ENCODE measurements around the gene MAD1L1.
"Not testable (repeated sequence)": the region's sequence is repeated elsewhere in the genome, so short reads cannot be mapped to it uniquely, and the experiment has no call there.

Gene MAD1L1

GRCh38 chr7:2037808-2038522, 194.8 kb downstream of the MAD1L1 start:
- DNase-seq = no peak

DNA sequence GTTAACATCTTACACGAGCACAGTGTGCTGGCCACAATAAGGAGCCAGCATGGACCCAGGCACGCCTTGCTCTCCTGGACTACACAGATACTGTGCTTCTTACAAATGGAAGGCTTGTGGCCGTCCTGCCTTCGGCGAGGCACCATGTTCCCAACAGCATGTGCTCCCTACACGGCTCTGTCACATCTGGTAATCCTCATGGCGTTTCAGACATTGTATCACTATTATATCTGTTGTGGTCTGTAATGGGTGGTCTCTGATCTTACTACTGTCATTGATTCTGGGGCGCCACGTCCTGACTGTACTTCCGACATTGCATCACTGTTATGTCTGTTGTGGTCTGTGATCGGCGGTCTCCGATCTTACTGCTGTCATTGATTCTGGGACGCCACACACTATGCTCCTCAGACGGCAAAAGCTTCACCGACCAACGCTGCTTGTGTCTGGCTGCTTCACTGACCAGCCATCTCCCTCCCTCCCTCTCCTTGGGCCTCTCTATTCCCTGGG, 195.4 kb downstream of the MAD1L1 start:
- DNase-seq = no peak

- no peak for DNase-seq
These were observed 196.0 kb downstream of the MAD1L1 start for GRCh38 chr7:2036786-2037185.

- DNase-seq = not testable (repeated sequence)
These were observed 196.5 kb downstream of the MAD1L1 start for GRCh38 chr7:2036201-2036600.

DNA sequence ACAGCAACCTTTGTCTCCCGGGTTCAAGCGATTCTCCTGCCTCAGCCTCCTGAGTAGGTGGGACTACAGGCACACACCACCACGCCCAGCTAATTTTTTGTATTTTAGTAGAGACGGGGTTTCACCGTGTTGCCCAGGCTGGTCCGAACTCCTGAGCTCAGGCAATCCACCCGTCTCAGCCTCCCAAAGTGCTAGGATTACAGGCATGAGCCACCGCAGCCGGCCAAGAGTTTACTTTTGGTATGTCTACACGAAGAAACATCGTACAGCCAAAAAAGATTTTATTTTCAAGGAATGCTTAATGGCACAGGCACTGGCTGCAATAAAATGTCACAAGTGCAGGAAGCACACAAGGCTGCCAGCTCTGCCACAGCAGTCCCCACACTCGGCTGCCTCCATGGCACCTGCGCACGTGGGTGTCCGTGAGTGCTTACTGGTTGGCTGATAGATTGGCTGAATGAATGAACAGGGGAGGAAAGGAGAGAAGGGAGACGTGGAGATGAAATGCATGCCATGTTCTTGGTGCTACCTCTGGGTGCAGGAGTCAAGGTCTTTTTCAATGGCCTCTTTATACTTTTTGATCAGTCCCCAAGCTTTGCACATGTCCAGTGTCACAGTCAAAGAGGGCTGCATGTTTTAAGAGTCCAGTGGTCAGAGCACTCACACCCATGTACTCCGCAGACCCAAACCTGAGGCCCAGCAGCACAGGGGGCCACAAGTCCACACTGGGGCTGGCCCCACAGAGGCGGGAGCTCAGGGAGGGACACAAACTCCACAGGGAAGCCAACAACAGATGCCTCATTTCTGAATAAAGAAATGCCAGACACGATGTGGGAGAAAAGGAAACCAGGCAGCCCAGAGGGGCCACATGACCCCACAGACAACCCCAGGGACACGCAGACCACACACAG, 198.2 kb downstream of the MAD1L1 start:
- no peak for DNase-seq

DNA sequence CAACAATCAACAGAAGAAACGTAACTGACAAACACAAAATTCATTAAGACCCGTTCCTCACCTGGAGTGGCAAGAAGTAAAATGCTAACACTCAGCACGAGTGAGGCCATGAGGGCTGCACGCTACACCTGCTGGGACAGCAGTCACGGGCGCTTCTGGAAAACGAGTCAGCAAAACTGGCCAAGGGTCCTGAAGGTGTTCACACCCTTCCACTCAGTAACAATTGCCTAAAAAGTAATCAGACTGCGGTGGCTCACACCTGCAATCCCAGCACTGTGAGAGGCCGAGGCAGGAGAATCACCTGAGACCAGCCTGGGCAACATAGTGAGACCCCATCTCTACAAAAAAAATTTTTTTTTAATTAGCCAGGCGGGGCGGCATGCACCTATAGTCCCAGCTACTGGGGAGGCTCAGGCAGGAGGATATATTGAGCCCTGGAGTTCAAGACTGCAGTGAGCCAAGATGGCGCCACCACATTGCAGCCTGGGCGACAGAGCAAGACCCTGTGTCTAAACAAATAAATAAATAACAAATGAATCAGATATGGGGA, 199.1 kb downstream of the MAD1L1 start:
- no peak for DNase-seq

- no peak for DNase-seq
These were observed 199.8 kb downstream of the MAD1L1 start for GRCh38 chr7:2032876-2033407.

DNA sequence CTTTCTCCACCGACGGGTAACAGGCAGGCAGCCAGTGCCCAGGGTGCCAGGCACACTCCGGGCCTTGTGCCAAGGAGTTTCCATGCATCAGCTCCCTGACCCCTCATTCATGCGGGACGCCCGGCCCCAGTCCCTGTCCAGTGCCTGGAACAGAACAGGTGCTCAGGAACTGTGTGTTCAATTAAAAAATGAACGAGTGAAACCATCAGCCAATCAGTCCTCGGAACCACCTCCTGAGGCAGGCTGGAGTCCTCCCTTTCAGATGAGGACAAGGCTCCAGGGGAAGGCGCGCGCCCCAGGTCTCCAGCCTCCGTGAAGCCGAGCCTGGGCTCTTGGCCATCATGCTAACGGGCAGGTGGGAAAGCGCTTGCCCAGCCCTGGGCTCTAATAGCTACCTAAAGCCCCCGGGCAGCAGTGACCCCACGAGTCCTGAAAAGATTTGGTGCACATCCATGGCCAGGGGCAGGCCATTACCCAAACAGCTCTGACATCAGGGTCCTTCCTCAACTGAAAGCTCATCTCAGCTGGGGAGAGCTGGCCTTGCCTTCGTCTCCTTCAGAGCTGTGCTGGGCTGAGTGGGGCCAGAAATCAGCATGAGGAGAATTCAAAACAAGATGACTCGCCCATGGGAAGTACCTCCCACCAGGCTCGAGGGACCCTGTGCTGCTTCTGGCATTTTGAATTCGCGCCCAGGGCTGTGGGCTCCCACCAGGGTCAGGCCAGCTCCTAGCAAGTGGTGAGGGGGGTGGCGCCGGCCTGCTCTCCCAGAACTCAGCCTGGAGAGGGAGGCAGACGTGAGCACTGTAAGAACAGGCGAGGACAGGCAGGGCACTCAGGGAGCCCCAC, 200.5 kb downstream of the MAD1L1 start:
- DNase-seq = no peak

DNA sequence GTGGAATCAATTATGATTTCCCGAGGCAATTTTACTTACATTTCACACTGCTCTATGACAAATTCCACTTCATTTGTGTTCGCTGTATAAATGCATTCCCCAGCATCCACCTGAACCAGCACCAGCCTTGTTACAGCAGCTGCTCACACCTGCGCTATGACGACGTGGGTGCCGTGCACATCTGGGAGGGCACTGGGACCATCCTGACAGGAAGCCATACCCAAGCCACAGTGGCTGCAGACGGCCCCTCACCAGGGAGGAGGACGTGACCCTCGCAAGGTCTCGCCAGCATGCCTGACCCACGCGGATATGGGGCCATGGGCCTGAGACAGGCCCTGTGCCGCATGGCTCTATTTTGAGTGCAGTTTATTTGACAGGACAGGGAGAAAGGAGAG, 201.3 kb downstream of the MAD1L1 start:
- no peak for DNase-seq

DNA sequence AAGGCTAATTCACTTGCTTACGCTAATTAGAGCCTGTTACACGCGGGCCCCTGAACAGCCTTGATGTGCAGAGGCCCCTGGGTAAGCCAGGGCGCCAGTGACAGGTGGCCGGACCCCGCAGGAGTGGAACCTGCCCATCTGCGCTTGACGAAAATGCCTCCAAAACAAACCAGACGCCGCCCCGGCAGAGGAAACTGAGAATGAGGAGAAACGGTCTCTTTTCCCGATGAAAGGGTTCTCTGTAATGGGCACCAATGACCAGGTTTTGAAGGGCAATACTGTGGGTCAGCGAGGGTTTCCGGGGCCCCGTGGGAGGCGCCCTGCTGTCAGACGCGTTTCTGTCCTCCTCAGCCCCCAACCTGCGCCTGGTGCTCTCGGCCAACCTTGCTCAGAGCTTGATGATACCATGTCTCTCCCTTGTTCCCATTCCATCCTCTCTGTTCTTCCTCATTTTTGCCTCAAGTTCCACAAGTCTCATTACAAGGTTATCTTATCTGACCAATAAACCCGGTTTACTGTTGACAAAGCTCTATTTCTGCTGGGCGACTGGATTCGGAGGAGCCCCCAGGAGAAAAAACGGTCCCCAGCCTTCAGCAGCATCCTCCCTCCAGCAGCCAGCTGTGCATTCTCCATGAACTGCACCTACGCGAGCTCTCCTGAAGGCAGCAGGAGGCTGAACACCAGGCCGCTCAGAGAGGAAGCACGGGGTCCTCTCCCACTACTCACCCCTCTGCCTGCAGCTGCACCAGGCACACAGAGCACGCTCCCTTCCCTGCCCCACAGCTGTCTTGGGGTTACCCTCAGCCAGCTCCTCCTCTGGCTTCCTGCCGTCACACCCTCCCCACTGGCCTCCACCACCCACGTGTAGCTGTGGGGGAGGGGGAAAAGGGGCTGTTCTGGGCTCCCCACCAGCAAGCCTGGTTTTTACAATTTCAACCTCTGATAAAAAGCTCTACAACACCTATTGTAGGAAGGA, 202.0 kb downstream of the MAD1L1 start:
- DNase-seq = no peak

GRCh38 chr7:2029936-2030335, 202.8 kb downstream of the MAD1L1 start:
- no peak for DNase-seq

GRCh38 chr7:2029211-2029905, 203.4 kb downstream of the MAD1L1 start:
- no peak for DNase-seq

- DNase-seq = no peak
These were observed 204.0 kb downstream of the MAD1L1 start for GRCh38 chr7:2028733-2029132.

DNA sequence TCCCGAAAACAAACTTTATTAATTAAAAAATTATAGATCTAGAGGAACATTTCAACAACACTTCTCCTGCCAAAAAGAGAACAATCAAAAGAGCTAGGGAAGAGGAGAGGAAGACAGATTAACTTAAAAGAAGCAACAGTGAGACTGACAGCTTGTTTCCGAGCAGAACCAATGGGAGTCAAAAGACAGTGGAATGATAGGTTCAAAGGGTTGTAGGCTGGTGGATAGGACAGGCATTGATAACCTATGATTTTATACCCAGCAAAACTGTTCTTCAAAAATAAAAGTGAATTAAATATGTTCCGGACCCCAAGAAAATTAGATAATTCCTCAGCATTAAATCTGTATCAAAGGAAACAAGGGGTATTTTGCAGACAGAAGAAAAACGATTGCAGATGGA, 207.6 kb downstream of the MAD1L1 start:
- DNase-seq = no peak

- DNase-seq = no peak
These were observed 208.2 kb downstream of the MAD1L1 start for GRCh38 chr7:2024567-2024918.

DNA sequence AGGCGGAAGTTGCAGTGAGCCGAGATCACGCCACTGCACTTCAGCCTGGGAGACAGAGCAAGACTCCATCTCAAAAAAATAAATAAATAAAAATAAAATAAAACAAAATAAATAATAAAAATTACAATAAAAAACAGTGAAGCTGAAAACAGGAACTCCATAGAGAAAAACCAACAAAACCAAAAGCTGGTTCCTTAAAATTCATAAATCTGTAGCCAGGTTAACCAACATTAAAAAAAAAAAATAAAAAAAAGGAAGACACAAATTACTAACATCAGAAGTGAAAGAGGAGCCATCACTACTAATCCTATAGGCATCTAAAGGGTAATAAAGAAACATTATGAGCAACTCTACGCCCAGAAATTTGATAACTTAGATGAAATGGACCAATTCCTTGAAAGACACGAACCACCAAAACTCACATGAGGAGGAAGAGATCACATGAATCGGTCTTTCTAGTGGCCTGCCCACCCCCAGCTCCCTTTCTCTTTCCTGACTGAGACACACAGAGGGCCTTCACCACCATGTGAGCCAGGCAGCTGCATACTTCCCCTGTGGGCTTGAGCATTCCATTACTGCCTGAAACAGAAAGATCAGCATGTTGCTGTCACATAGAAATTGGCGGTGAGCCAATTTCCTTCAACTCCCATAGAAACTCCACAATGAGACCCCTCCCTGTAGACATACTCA, 208.7 kb downstream of the MAD1L1 start:
- no peak for DNase-seq

DNA sequence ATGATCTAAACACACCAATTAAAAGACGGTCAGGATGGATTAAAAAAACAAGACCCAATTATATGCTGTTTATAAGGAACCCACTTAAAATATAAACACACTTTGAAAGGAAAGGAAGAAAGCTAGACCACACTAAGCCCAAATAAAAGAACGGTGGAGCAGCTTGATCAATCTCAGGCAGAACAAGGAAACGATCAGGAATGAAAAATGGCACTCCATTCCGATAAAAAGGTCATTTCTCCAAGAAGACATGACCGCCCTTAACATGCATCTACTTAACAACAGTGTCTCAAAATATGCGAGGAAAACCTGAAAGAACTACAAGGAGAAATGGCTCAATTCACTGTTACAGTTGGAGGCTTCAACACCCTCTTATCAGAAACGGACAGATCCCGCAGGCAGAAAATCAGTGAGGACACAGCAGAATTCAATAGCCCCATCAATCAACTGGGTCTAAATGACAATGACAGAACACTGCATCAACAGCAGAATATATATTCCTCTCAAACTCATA, 210.0 kb downstream of the MAD1L1 start:
- DNase-seq = no peak

DNA sequence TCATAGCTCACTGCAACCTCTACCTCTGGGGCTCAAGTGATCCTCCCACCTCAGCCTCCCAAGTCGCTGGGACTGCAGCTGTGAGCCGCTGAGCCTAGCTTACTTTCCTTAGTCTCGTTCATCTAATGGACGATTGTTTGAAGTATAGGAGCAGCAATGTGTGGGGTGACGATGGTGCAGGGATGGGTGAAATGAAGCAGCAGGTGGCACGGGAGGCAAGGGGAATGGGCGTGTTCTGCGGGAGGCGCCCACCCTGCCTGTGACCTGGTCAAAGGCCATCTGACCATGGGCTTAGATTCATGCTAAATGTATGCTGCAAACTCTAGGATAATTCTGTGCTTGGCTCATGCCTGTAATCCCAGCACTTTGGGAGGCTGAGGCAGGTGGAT, 210.7 kb downstream of the MAD1L1 start:
- DNase-seq = no peak

GRCh38 chr7:2019711-2020511, 212.8 kb downstream of the MAD1L1 start:
- DNase-seq = no peak
